GM21786 (cell line): ENCODE results near the gene FOXJ2.
"Not testable (repeated sequence)": the region's sequence is repeated elsewhere in the genome, so short reads cannot be mapped to it uniquely, and the experiment has no call there.

ENCODE experiments used
- ATAC-seq: cut with Tn5 transposase; IDR thresholded peaks from one replicate; pipeline ENCODE4 v1.9.1; 2021; ENCODE audit not compliant: unreplicated experiment

The FOXJ2 gene

DNA sequence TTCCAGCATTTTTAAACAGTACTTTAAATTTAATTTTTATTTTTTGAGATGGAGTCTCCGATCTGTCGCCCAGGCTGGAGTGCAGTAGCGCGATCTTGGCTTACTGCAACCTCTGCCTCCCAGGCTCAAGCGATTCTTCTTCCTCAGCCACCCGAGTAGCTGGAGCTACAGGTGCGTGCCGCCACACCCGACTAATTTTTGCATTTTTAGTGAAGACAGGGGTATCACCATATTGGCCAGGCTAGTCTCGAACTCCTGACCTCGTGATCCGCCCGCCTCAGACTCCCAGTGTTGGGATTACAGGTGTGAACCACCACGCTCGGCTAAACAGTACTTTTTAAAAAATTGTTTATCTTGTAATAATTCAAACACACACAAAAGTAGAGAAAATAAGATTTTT, 4.2 kb upstream of the FOXJ2 start:
- ATAC-seq, result no peak

DNA sequence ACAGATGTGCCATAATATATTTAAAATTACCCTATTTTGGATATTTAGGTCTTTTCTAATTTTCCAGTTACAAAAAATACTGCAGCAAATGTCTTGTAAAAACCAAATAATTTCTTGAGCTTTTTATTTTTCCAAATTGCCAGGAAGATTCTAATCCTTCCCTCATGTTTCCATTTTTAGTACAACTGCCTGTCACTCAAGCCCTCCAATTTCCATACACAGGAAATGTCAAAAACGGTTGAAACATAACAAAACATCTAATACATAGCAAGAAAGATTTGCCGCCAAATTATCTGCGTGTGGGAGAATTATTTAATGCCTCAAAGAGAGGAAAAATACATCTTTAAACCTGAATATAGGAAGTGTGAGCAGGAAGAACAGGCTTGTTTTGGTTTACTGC, 2.3 kb upstream of the FOXJ2 start:
- no peak for ATAC-seq

DNA sequence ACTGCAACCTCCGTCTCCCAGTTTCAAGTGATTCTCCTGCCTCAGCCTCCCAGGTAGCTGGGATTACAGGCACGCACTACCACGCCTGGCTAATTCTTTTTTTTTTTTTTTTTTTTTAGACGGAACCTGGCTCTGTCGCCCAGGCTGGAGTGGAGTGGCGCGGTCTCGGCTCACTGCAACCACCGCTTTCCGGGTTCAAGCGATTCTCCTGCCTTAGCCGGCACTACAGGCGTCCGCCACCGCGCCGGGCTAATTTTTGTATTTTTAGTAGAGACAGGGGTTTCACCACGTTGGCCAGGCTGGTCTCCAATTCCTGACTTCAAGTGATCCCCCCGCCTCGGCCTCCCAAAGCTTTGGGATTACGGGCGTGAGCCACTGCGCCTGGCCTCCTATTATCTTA, 1.5 kb upstream of the FOXJ2 start:
- ATAC-seq, result not testable (repeated sequence)

DNA sequence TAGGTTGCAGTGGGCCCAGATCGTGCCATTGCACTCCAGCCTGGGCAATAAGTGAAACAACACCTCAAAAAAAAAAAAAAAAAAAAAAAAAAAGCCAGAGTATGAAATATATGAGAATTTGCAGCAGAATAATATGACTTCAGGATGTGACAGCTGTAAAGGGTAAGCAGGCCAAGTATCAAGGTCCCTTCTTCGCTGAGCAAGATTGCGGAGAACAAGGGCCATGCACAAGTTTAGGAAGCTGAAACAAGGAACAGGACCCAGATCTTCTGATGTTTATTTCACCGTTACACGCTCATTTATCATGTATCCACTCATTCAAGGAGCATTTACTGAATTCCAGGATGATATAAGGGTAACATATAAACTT, 659 bp upstream of the FOXJ2 start:
- no peak for ATAC-seq

DNA sequence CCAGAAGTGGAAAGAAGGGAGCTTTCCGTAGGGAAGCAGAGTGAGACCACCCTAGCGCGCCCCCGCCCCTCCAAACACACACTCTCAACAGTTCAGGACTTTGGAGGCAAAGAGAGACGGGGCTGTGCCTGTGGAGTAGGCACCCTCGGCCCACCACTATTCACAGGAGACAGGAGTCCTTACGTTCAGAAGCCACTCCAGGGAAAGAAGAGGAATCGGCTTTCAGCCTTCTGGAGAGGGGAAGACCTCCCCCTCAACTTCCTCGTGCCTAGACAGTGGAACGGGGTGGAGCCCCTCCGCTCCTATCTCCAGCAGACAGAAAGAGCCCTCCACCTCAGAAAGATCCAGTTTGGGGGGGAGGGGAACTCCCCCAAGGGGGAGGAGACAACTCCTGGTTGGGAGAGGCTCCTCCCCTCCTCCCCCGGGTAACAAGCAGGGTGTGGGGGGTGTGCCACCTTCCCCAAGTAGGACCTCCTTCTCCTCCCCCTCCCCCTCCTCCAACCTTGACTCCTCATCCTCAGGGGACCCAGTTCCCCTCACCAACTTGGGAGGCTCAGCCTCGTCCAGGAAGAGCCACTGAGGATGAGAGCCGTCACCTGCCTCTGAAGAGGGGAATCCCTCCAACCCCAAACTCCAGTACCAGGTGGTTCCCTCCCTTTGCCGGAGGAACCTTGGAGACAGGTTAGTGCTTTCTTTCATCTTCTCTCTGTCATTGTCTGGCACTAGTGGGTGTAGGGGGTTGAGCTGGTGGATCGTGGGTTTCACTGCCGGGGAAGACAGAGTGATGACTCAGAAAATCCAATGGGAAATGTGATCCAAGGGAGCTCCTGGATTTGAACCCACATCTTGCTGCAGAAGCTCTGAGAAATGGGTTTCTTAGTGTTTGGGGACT, 883 bp downstream of the FOXJ2 start:
- peak; percentile 29 for ATAC-seq

DNA sequence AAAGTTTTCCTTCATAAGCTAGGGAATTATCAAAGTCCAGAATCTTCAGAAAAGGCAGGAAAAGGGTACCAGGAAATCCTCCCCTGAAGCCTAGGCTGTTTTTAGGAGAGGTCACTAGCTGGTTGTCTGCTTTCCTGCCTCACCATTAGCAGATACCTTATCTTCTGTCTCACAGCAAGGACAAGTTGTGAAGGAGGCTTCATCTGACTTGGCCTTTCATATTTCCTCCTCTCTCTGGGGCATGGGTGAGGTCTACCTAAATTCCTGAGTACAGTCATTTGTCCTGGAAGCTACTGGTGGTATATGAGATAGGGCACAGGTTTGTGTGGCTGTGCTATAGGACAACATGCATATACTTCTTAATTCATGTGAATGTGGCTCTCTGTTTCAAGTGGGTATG, 2.3 kb downstream of the FOXJ2 start:
- ATAC-seq, result no peak

DNA sequence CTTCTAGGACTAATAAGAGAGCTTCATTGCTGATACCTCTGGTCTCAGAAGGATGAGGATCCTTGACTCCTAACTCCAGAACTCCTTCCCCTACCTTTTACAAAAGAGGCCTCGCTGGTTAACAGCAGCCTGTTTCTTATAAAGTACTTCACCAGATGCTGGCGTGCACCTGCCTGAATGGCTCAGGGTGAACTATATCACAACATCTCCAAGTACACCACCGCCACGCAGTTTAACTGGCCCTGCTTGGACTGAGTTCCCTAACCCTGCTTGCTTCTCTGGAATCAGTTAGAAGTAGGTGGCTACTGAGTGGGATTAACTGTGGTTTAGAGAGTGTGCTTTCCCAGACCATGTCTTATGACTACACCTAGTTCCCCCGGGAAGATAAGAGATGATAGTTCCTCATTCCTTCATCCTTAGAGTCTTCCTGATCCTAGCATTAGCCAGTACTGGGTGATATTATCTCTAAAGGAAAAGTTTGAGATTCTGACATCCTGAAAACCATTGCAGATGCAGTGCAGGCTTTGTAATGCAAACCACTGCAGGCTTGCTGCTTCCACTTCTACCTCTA, 3.0 kb downstream of the FOXJ2 start:
- no peak for ATAC-seq

DNA sequence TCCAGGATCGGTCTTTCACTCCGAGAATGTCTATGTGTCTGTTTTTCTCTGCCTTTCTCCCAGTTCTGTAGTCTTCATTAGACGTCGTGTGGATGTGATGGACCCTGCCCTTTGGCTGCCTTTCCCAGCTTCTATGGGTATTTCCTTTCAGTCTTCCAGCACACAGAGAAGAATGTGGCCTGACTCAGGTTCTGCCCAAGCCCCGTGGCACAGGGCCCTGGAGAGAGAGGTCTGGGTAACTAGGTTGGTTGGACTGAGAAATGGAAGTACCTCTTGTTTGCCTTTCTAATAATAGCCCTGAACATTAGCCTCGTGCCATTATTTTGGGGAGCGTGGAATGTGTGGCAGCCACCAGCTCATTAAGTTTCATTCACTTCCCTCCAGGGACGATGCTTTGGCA, 3.8 kb downstream of the FOXJ2 start:
- ATAC-seq, result no peak

DNA sequence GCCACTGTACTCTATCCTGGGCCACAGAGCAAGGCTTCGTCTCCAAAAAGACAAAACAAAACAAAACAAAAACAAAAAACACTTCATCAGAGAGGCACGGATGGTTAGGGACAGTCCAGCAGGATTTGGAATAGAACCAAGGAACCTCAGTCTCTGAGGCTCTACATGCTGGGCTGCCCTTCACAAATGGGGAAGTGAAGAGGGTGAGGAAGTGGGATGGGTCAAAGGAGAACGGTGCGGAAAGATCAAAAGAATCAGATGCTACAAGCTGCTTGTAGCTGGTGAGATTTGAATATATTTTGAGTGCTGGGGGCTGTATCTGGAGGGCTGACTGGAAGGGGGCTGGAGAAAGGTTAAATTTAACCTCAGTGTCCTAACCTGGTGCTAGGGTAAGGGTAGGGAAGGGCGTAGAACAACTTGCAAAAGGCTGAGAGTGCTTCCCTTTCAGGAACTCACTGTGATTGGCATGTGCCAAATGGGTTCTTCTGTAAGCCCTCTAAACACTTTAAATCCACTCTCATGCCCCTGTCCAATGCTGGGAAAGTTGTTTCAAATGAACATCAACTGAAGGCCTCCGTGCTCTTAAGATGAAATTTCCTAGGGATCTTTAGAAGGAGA, 4.6 kb downstream of the FOXJ2 start:
- ATAC-seq, result peak; percentile 40

DNA sequence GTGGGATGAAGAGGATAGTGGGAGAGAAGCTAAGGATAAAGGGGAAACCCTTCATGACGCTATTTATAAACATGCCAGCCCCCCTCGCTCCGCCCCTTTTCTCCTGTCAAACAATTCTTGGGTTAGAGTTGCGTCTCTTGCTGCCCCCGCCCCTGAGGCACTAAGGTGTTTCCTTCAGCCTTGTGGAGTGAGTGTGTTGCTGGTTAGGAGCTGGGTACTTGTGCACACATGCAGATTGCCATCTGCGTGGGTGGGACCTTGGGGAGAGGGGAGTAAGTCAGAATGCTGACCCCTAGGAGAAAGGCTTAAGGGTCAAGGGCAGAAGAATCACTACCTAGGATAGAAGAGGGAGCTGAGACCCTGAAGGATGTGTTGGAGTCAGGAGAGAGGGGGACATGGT, 5.4 kb downstream of the FOXJ2 start:
- ATAC-seq, result no peak

DNA sequence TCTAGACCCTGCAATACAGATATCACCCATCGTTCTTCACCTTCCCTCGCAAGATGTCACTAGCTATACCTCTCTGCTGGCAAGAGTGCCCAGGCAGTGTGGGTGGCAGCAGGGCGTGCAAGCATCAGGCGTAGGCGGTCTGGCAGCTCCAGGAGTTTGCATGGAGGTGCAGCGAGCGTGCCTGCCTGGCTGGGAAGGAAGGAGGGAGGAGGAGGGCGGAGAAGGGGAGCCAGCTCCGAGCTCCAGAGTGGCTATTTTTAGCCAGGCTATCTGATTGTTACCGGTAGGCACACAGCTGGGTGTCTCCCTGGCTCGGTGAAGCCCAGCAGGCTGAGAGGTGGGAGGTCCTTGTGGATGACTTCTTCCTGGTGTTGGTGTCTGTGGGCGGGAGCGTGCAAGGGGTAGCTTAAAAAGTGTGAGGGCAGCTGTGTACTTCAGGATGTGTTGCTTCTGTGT, 6.2 kb downstream of the FOXJ2 start:
- no peak for ATAC-seq

DNA sequence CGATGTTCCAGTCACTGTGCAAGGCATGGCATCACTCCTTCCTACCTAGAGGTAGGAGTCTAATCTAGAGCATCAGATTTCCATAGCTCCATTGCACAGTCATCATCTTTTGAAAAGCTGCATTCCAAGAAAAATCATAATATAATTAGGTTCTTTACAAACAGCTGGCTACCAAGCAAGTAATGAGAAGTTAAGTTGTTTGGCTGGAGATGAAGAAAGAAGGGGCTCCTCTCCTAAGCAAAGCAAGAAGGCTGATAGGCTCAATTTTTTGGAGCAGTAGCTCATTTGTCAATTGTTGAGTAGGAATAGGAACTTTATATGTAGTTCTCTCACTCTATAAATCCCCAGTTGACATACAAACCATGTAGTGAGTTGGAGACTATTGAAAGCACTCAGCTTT, 8.3 kb downstream of the FOXJ2 start:
- ATAC-seq, result no peak

DNA sequence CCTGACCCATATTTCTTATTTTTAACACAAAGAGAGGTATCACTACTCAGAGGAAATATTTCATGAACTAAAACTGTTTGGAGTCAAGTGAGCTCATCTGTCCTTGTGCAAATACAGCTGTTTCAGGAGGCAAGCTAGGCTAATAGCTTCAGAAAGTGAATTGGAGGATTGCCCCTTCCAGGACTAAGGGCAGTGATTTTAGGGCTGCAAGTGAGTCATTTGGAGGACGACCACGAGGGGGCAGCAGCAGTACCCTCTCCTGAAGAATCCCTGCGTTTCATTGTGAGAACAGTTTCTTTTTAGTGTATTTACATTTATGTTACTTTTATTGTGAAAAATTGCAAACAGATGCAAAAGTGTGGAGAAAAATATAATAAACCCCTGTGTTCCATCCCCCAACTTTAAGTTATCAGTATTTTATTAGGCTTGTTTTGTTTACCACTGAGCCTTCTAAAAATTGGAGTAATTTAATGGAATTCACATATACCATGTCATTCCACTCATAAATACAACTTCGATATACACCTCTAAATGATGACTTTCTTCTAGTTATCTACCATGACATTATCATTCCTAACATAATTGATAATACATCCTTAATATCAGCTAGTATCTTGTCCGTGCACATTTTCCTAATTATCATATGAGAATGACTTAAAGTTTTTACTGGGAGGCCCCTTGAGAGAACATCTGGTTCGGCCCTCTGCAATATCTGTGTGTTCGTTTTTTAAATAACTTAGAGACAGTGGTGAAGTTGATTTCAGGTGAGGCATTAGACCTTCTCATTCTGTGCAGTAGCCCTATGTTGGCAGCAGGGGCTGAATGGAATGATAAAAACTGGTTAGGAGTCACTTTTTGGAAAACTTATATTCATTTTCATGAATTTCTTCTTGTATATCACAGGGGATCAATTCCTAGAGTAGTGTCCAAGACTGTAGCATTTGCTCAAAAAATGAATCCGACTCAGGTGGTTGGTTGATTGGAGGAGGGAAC, 13.7 kb downstream of the FOXJ2 start:
- ATAC-seq, result no peak

DNA sequence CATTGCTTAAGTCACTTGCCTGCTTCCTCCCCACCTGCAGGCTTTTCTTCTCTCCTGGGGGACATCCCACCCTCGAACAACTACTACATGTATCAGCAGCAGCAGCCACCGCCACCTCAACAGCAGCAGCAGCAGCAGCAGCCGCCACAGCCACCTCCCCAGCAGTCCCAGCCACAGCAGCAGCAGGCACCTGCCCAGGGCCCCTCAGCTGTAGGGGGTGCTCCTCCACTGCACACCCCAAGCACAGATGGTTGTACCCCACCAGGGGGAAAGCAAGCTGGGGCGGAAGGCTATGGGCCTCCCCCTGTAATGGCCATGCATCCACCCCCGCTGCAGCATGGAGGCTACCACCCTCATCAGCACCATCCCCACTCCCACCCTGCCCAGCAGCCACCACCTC, 15.3 kb downstream of the FOXJ2 start:
- no peak for ATAC-seq

DNA sequence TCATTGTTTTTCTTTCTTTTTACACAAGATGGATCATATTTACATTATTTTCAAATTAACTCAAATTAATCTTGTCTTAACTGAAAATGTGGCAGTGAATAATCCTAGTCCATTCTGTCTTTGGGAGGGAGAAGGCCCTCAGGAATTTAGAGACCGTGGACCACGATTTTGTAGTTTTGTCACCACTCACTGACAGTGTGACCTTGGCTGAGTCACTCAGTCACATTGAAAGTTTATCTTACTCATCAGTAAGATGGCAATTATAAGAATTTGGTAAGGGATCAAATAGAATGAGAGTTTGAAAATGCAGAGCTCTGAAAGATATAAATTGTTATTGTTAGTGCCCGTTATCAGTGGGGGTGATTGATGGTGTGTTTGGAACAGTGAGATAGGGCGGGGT, 16.4 kb downstream of the FOXJ2 start:
- ATAC-seq, result no peak

DNA sequence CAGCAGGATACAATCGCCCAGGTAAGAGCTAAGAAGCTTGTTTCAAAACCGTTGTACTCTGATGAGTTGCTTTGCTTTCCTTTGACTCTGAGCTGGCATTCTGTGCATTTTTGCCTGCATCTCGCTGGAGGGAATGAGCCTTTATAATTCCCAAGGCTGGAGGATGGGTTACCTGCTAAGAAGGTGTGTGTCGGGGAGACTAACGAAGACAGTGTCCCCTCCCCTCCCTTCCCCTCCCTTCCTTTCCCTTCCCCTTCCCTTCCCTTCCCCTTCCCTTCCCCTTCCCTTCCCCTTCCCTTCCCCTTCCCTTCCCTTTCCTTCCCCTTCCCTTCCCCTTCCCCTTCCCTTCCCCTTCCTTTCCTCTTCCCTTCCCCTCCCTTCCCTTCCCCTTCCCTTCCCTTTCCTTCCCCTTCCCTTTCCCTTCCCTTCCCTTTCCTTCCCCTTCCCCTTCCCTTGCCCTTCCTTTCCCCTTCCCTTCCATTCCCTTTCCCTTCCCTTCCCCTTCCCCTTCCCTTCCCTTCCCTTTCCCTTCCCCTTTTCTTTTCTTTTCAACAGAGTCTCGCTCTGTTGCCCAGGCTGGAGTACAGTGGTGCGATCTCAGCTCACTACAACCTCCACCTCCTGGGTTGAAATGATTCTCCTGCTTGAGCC, 18.2 kb downstream of the FOXJ2 start:
- ATAC-seq, result no peak

DNA sequence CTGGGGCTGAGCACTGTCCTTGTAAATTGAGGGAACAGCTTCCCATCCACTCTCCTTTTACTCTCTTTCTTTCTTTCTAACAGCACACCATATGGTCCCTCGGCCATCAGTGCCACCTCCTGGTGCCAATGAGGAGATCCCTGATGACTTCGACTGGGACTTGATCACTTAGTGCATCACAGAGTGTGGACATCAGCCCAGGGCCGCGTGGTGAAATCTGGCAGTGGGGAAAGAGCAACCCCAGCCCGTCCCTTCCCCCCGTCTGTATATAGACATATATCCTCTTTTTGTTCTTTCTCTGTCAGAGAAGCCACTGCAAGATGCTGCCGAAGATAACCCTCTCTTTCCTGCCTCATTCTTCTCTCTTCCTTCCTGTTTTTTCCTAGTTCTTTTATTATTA, 20.2 kb downstream of the FOXJ2 start:
- no peak for ATAC-seq

DNA sequence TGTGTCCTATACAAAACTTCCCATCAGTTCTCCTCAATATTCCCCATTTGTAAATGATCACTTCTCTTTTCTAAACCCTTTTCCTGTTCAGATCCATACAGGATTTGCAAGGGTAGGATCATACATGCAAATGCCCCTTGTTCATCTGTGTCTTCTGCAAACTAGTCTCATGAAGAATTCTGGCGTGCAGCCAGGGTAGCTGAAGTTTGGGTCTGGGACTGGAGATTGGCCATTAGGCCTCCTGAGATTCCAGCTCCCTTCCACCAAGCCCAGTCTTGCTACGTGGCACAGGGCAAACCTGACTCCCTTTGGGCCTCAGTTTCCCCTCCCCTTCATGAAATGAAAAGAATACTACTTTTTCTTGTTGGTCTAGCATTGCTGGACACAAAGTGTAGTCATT, 22.3 kb downstream of the FOXJ2 start:
- ATAC-seq, result no peak

DNA sequence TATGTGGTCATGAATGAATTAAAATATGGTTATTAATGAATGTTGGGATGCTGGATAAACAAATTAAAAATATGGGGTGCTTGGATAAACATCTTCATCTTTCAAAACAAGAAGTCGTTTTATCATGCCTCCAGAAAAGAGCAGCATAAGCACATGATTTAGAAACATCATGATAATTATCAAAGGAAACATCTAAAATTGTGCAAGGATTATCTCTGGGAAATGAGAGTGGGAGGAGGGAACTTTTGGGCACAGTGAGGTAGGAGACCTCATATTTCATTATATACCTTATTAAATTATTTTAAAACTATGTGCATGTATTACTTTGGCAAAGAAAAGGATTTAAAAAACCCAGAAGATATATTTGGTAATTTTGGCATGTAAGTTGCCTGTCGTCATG, 24.8 kb downstream of the FOXJ2 start:
- no peak for ATAC-seq

DNA sequence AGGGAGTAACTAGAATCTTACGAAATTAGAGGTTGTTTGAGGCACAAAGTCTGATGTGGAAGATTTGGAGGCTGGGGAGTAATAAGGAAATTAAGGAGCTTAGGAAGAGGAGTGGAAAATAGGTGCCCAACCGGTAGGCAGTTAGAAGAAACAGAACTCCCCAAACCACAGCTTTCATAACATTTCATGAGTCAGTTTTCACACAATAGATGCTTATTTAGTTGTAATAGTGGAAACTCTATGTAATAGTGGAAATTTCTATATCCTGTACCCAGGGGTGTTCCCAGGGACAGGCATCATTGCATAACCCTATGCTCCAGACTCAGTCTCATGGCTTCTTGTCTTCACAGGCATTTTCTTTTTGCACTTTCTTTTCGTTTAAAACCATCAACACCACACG, 25.3 kb downstream of the FOXJ2 start:
- ATAC-seq, result no peak

DNA sequence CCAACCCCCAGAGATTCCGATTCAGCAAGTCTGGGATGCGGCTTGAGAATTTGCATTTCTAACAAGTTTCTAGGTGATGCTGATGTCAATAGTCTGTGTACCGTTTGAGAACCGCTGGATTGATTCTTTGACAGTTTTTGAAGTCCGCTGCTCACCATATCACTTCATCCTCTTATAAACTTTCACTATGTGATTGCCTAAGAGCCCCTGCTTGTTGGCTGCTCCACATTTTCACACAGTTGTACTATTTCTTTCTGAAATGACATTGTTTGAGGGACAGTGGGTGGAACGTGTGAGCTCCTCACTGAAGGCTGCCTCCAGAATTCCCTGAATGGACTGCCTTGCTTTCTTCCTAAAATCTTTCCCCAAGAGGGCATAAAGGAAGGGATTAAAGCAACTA, 26.0 kb downstream of the FOXJ2 start:
- ATAC-seq, result no peak
